GM18526 (cell line): ENCODE results near the gene LGALS1.
A peak's percentile ranks its signal among the peaks of the same experiment; 100 is the strongest.

ENCODE experiments used
- POLR2A ChIP-seq: IDR thresholded peaks from 3 replicates; pipeline ENCODE4 v1.6.1; 2011; ENCODE audit not compliant: insufficient read length; ENCODE audit errors: extremely low read depth

LGALS1 gene

DNA sequence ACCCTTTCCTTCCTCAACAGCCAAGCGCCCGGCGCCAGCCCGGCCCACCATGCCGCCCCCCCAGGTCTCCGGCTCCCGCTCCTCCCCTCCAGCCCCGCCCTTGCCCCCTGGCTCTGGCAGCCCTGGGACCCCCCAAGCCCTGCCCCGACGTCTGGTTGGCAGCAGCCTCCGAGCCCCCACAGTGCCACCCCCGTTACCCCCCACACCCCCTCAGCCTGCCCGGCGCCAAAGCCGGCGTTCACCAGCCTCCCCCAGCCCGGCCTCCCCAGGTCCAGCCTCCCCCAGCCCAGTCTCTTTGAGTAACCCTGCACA lies 20.2 kb upstream of the LGALS1 start:
- no peak for TF ChIP-seq POLR2A

DNA sequence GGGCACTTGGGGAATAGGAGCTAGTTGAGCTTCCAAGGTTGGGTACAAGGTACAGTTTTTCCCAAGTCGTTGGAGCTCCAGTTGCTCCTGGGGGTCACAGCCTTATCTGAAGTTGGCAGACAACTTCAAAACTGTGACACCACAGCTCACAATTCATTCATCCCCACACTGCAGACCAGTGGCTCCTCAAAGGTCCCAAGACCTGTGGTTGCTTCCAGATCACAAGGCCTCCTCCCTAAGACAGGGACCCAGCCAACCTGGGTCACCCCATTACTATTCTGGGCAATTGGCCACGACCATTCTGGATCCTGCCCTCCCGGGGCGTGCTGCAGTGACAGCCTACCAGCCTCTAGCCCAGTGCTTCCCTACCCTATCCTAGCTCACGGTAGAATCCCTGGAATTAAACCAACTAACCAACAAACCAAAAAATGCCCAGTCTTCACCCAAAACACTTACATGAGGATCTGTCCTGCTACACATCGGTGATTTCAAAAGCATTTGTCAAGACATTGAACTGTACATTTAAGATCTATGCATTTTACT lies 17.8 kb upstream of the LGALS1 start:
- no peak for TF ChIP-seq POLR2A

DNA sequence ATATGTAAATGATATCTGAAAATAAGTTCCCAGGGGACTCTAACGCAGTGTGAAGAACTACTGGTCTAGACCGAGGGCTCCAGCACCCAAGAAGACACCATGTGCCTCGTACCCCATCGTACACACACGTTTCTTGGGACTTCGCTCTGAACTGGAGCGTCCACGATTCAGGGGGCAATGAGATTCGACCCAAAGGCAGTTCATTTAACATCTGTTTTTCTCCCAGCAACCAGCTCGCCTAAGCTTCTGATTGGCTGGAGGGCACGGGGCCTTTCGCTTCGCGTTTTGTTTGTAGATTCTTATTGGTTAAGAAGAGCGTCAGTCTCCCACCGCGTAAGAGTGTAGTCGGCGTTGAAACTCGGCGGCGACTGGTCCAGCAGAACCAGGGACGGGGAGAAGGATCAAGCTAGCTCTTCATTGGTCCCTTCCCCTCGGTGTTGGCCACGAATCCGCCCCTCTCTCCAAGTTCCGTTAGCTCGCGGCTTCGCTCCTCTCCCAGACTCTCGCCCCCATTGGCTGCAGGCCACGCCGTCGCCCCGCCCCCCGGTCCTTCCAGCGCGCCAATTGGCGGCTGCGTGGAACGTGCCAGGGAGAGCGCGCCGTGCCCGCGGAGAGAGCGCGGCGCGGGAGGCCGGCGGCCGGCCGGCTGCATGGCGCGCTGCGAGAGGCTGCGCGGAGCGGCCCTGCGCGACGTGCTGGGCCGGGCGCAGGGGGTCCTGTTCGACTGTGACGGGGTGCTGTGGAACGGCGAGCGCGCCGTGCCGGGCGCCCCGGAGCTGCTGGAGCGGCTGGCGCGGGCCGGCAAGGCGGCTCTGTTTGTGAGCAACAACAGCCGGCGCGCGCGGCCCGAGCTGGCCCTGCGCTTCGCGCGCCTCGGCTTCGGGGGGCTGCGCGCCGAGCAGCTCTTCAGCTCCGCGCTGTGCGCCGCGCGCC lies 17.0 kb upstream of the LGALS1 start, which contains the start of gene PDXP:
Gene PDXP (plus strand): TSS at position 591 of the 933 bp plus-strand sequence. CDS start 60 bp downstream, at position 651.
- TF ChIP-seq POLR2A = peak; percentile 88

DNA sequence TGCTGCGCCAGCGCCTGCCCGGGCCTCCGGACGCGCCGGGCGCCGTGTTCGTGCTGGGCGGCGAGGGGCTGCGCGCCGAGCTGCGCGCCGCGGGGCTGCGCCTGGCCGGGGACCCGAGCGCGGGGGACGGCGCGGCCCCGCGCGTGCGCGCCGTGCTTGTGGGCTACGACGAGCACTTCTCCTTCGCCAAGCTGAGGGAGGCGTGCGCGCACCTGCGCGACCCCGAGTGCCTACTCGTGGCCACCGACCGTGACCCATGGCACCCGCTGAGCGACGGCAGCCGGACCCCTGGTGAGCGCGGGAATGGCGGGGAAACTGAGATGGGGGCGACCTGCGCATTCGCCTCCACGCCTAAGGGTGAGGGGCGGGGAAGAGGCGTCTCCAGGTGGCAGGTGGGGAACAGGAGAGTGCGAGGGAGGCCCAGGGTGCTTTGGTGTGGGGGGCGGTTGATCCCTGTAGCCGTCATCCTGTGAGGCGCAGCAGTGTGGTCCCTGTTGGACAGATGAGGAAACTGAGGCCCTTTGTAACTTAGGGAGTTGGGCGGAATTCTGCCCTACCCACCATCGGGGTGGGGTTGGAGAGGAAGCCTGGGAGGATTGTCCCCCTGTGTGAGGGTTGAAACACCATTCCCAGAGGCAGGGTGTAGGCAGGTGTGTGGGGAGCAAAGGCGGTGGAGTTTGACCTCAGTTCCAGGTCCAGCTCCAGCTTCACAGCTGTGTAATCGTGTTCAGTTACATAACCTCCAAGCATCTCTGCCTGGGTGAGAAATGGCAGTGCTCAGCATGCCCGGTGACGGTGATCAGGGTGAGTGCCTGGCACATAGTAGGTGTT lies 16.2 kb upstream of the LGALS1 start:
- no peak for TF ChIP-seq POLR2A

DNA sequence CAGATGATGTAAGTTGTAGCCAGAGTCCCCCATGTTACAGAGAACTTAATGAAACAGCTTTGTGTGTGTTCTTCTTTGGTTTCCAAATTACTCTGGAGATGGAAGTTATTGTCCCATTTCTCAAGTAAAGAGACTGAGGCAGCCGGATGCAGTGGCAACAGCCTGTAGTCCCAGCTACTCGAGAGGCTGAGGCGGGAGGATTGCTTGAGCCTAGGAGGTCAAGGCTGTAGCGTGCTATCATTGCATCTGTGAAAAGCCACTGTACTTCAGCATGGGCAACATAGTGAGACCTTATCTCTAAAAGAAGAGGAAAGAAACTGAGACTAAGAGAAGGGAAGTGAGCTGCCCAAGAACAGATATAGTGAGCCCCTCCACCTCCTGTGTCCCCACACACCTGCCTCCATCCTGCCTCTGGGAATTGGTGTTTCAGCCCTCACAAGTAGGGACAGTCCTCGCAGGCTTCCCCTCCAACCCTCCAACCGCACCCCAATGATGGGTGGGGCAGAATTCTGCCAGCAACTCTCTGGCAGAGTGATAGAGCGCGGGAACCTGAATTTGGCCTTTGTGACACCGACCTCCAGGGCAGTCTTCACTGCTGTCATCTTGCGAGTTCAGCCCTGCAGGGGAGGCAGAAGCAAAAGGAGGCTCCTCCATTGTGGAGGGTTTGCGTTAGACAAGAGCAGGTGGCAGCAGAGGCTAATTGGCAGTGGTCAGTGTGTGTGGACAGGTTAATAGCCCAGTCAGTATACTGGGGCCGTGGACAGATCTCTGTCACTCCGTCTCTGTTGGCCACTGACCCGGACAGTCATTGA lies 15.3 kb upstream of the LGALS1 start:
- TF ChIP-seq POLR2A = no peak

DNA sequence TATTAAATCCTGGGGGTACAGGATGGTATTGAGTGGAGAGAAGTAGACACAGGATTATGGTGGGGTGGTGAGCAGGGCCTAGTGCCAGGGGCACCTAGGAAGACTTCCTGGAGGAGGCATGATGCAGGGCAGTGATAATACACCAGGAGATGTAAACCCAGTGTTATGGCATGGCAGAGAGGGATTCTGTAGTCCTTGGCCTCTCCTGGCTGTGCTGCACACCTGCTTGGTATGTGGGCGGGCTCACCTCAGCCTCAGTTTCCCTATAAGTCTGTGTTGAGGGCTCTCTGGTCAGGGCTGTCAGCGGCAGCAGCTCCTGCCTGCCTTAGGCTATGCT lies 14.8 kb upstream of the LGALS1 start:
- no peak for TF ChIP-seq POLR2A

DNA sequence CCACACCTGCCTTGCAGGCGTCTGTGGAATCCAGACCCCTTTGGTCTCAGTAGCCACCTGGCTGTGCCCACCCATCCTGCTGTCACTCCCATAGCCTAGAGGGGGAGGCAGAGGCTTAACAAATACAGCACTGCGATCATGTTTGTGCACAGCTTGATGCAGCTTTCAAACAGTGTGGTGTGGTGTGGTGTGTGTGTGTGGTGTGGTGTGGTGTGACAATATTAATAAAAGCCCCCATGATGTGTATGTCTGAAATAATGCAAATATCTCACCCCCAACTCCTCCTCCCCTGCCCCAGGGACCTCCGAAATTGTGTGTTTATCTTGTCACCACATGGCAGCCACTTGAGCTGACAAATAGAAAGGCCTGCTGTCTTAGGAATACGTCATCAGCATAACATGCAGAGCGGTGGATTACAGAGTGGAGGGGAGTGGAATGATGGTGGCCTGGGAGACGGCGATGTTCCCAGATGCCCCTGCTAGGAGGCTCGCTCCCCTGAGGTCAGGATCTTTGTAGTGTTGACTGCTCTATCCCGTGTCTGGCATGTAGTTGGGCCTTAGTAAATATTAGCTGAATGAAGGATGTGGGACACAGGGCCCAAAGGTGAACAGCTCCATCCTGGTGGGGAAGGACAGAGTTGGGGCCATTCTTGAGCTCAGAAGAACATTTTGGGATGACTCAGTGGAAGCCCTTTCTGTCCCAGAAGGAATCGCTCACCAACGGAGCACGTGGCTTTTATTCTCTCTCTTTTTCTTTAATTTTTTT lies 14.1 kb upstream of the LGALS1 start:
- no peak for TF ChIP-seq POLR2A

DNA sequence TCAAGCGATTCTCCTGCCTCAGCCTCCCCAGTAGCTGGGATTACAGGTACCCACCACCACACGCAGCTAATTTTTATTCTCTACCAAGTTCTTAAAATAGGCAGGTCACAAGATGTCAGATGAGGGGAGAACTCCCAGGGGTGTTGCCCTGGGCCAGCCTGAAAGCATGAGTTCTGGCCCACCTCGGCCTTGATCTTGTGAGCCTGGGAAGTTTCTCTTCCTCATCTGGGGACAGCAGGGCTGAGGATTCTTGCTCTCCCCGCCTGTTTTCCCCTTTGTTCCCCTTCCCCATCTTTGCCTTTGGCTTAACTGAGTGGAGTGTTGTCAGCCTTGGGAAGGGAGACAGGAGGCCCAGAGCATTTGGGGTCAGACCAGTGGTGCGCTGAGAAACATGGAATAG lies 13.4 kb upstream of the LGALS1 start:
- no peak for TF ChIP-seq POLR2A

DNA sequence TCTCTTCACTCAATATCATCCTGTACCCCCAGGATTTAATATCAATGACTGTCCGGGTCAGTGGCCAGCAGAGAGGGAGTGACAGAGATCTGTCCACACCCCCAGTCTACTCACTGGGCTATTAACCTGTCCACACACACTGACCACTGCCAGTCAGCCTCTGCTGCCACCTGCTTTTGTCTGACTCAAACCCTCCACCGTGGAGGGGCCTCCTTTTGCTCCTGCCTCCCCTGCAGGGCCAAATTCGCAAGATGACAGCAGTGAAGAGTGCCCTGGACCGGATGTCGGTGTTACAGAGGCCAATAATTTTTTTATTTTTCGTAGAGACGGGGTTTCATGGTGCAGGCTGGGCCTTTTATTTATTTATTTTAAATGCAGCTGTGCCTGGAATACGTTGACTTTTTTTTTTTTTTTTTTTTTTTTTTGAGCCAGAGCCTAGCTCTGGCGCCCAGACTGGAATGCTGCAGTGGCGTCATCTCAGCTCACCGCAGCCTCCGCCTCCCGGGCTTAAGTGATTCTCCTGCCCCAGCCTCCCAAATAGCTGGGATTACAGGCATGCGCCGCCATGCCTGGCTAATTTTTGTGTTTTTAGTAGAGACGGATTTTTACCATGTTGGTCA lies 11.8 kb upstream of the LGALS1 start:
- no peak for TF ChIP-seq POLR2A

DNA sequence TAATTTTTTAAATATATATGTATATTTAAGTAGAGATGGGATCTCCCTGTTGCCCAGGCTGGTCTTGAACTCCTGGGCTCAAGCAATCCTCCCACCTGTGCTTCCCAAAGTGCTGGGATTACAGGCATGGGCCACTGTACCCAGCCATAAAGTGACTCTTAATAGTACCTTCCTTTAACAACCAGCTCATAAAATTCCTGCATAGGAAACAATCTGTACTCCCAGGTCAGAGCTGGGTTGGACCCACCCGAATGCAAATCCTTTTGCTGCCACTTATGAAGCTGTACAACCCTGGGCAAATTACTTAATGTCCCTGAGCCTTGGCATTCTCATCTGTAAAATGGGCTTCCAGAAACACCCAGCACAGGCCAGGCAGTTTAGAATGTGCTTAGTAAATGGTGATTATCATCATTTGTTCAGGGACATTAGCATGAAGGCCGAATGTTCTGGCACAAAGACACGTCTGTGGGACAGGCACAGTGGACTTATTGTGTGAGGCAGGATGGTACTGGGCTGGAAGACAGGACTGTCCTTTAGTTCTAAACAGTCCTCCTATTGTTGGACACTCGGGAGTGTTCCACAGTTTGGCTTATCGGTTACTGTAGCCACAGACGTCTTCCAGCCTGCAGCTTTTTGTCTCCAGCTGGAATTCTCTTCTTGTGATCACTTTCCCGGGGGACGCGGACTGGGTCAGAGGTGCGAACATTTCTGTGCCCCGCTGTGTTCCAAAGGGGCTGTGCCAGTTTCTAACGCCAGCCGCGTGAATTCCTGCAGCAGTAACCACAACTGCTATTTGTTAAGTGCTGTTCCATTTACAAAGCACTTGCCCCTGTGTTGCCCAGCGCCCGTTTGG lies 11.0 kb upstream of the LGALS1 start:
- TF ChIP-seq POLR2A = no peak

DNA sequence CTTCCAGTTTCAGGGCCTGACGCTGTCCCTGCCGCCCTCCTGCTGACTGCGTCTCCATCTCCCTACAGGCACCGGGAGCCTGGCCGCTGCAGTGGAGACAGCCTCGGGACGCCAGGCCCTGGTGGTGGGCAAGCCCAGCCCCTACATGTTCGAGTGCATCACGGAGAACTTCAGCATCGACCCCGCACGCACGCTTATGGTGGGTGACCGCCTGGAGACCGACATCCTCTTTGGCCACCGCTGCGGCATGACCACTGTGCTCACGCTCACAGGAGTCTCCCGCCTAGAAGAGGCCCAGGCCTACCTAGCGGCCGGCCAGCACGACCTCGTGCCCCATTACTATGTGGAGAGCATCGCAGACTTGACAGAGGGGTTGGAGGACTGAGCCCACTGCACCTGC lies 9.9 kb upstream of the LGALS1 start:
- no peak for TF ChIP-seq POLR2A

DNA sequence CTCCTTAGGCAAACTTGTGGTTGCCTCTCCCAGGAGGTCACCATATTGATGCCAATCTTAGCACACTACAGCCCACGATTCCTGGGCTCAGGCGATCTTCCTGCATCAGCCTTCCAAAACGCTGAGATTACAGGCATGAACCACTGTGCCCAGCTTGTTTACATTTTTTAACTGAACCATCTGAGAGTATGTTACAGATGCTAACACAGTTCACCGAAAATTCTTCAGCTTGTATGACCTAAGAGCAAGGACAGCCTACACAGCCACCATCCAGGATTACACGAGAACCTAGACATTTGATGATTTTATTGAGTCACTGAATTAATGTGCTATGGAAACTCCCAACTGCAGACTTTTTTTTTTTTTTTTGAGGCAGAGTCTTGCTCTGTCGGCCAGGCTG lies 5.8 kb upstream of the LGALS1 start:
- TF ChIP-seq POLR2A = no peak
